Measurements from ENCODE around the gene CNN1. TPM values are rescaled to one million over a fixed set of nuclear protein-coding genes. Genes with fewer than 3 reads are reported as not detected.

Gene CNN1
- total RNA-seq, 2 experiments from 2014 or later: not detected

GRCh38 chr19:11530432-11530831 lies 8.2 kb upstream of the CNN1 start:
- DNase-seq: peak in 6 of 14 experiments; percentile 11 to 73 (median 29)
- POLR2A ChIA-PET: no interaction called here
- ATAC-seq (ENCODE audit: poor library complexity): no peak
- Mint-ChIP-seq H3K27ac (no peak overlapping the region), H3K36me3 (ENCODE audit: low read depth) (peaks cover 15% of the 10 kb centered on the region), H3K9me3 (no peaks in the 10 kb centered on the region), H3K4me3 (peak overlapping the region; percentile 45), H3K4me1 (ENCODE audit: low read depth) (peaks cover 27% of the 10 kb centered on the region), H3K27me3 (no peaks in the 10 kb centered on the region)
- peaks cover 10% of the 10 kb centered on the region for H3K36me3 ChIP-seq (ENCODE audit: insufficient read depth, low read length)
- intact Hi-C loops (cut with DNase I, micrococcal nuclease): no loop called here
- no peaks in the 10 kb centered on the region for H3K9me3 ChIP-seq (ENCODE audit: control insufficient read depth in 1 of 2, insufficient read depth in 1 of 2, low read length in 2 of 2)
- CTCF ChIA-PET: no interaction called here
- H3K27ac ChIP-seq (ENCODE audit: low read depth in 1 of 2, low read length in 2 of 2): no peak overlapping the region
- no peak overlapping the region for H3K4me3 ChIP-seq (ENCODE audit: low read length)
- peaks cover 19% of the 10 kb centered on the region for H3K4me1 ChIP-seq (ENCODE audit: insufficient read depth, low read length)
- no peaks in the 10 kb centered on the region for H3K27me3 ChIP-seq (ENCODE audit: control insufficient read depth in 1 of 2, insufficient read depth in 2 of 2, low read length in 2 of 2)
- no peak for TF ChIP-seq CTCF (IDR thresholded peaks at IDR 0.05)

- Histone ChIP-seq H3K36me3 (ENCODE audit: insufficient read depth, low read length) (no peaks in the 10 kb centered on the region), H3K27ac (ENCODE audit: low read depth in 1 of 2, low read length in 2 of 2) (no peak overlapping the region), H3K4me3 (ENCODE audit: low read length) (no peak overlapping the region), H3K4me1 (ENCODE audit: insufficient read depth, low read length) (peaks cover 19% of the 10 kb centered on the region), H3K9me3 (ENCODE audit: control insufficient read depth in 1 of 2, insufficient read depth in 1 of 2, low read length in 2 of 2) (peaks cover 0 to 6% of the 10 kb centered on the region in 2 experiments), H3K27me3 (ENCODE audit: control insufficient read depth in 1 of 2, insufficient read depth in 2 of 2, low read length in 2 of 2) (peaks cover 6 to 8% of the 10 kb centered on the region in 2 experiments)
- intact Hi-C loops (cut with DNase I, micrococcal nuclease): no loop called here
- Mint-ChIP-seq H3K4me3 (no peak overlapping the region), H3K27ac (no peak overlapping the region), H3K9me3 (no peaks in the 10 kb centered on the region), H3K36me3 (ENCODE audit: low read depth) (no peaks in the 10 kb centered on the region), H3K27me3 (peaks cover 14% of the 10 kb centered on the region), H3K4me1 (ENCODE audit: low read depth) (peaks cover 12% of the 10 kb centered on the region)
- CTCF ChIA-PET: interaction anchor here (1.0 kb wide), 1 partner anchor 26 kb away, joined by 3 read pairs; no protein-coding TSS in a partner anchor
- POLR2A ChIA-PET: no interaction called here
- DNase-seq: no peak
- ATAC-seq (ENCODE audit: poor library complexity): no peak
- TF ChIP-seq CTCF (IDR thresholded peaks at IDR 0.05): no peak
Observed at GRCh38 chr19:11534538-11534937, 4.1 kb upstream of the CNN1 start.

GRCh38 chr19:11534948-11535347 lies 3.7 kb upstream of the CNN1 start:
- Mint-ChIP-seq H3K27me3 (peaks cover 14% of the 10 kb centered on the region), H3K36me3 (ENCODE audit: low read depth) (no peaks in the 10 kb centered on the region), H3K4me1 (ENCODE audit: low read depth) (peaks cover 12% of the 10 kb centered on the region), H3K9me3 (no peaks in the 10 kb centered on the region), H3K4me3 (no peak overlapping the region), H3K27ac (no peak overlapping the region)
- H3K4me1 ChIP-seq (ENCODE audit: insufficient read depth, low read length): peaks cover 21% of the 10 kb centered on the region
- no peak overlapping the region for H3K4me3 ChIP-seq (ENCODE audit: low read length)
- intact Hi-C loops (cut with DNase I, micrococcal nuclease): no loop called here
- peaks cover 0 to 6% of the 10 kb centered on the region in 2 experiments for H3K9me3 ChIP-seq (ENCODE audit: control insufficient read depth in 1 of 2, insufficient read depth in 1 of 2, low read length in 2 of 2)
- no peak overlapping the region for H3K27ac ChIP-seq (ENCODE audit: low read depth in 1 of 2, low read length in 2 of 2)
- no peak for ATAC-seq (ENCODE audit: poor library complexity)
- no peaks in the 10 kb centered on the region for H3K36me3 ChIP-seq (ENCODE audit: insufficient read depth, low read length)
- CTCF ChIA-PET: interaction anchor here (1.0 kb wide), 1 partner anchor 26 kb away, joined by 3 read pairs; no protein-coding TSS in a partner anchor
- no peak for TF ChIP-seq CTCF (IDR thresholded peaks at IDR 0.05)
- peaks cover 9 to 10% of the 10 kb centered on the region in 2 experiments for H3K27me3 ChIP-seq (ENCODE audit: control insufficient read depth in 1 of 2, insufficient read depth in 2 of 2, low read length in 2 of 2)
- POLR2A ChIA-PET: interaction anchor here (1.1 kb wide), 1 partner anchor 17 kb away, joined by 3 read pairs; no protein-coding TSS in a partner anchor
- DNase-seq: no peak
